Osteocyte (in vitro differentiated cells): Measurements from ENCODE around the gene PQBP1. TPM values are rescaled to one million over a fixed set of nuclear protein-coding genes. Genes with fewer than 3 reads are reported as not detected.

Source experiments
- DNase-seq: peaks from one replicate; pipeline ENCODE4 v3.0.0; 2021; ENCODE audit warnings: mixed read lengths; ENCODE audit not compliant: unreplicated experiment; ENCODE audit errors: extremely low spot score
- H3K27ac Mint-ChIP-seq: one replicate; pipeline ENCODE4 v1.8.0; 2021; ENCODE audit warnings: mild to moderate bottlenecking, mixed read lengths; ENCODE audit not compliant: unreplicated experiment
- H3K27me3 Mint-ChIP-seq: one replicate; pipeline ENCODE4 v1.8.0; 2021; ENCODE audit warnings: mixed read lengths; ENCODE audit not compliant: unreplicated experiment
- H3K36me3 Mint-ChIP-seq: one replicate; pipeline ENCODE4 v1.8.0; 2021; ENCODE audit warnings: mixed read lengths; ENCODE audit not compliant: unreplicated experiment
- H3K4me1 Mint-ChIP-seq: one replicate; pipeline ENCODE4 v1.8.0; 2021; ENCODE audit warnings: mixed read lengths; ENCODE audit not compliant: unreplicated experiment
- H3K4me3 Mint-ChIP-seq: one replicate; pipeline ENCODE4 v1.8.0; 2021; ENCODE audit warnings: mild to moderate bottlenecking, moderate library complexity, mixed read lengths; ENCODE audit not compliant: unreplicated experiment
- H3K9me3 Mint-ChIP-seq: one replicate; pipeline ENCODE4 v1.8.0; 2021; ENCODE audit warnings: mixed read lengths; ENCODE audit not compliant: unreplicated experiment
- CTCF ChIP-seq: fragments of 200-600 bp; sonication (generic); IDR thresholded peaks from 2 replicates; pipeline ENCODE4 v1.5.0; 2021; ENCODE audit warnings: antibody characterized with exemption, mild to moderate bottlenecking, moderate library complexity
- total RNA-seq: library from RNA; stranded (reverse); gene quantifications from 2 replicates; pipeline ENCODE4 v1.2.1, GENCODE V29; 2021

PQBP1 gene
- total RNA-seq, 1 donor from 2014 or later = 78.3 TPM

- peak within 1 kb of the TSS; percentile 94 for H3K27ac Mint-ChIP-seq
- H3K4me1 Mint-ChIP-seq = peaks cover 26% of the 10 kb centered on the region
- no peak for TF ChIP-seq CTCF
- DNase-seq = peak; percentile 90
- no peaks in the 10 kb centered on the region for H3K36me3 Mint-ChIP-seq
- no peaks in the 10 kb centered on the region for H3K27me3 Mint-ChIP-seq
- H3K4me3 Mint-ChIP-seq = peak within 1 kb of the TSS; percentile 74
- H3K9me3 Mint-ChIP-seq = no peaks in the 10 kb centered on the region
These were observed 21.1 kb downstream of the PQBP1 start, which contains the start of gene PIM2 for GRCh38 chrX:48918643-48919340. PIM2 (minus strand) TSS chrX:48919024; CDS start chrX:48918834, 190 bp downstream.

- peaks cover 26% of the 10 kb centered on the region for H3K4me1 Mint-ChIP-seq
- DNase-seq = no peak
These were observed 21.7 kb downstream of the PQBP1 start for GRCh38 chrX:48919360-48919841.

GRCh38 chrX:48919947-48920717 is 22.4 kb downstream of the PQBP1 start:
- H3K4me3 Mint-ChIP-seq = no peak overlapping the region
- no peak for TF ChIP-seq CTCF
- no peaks in the 10 kb centered on the region for H3K9me3 Mint-ChIP-seq
- DNase-seq = no peak
- H3K4me1 Mint-ChIP-seq = peaks cover 26% of the 10 kb centered on the region
- no peaks in the 10 kb centered on the region for H3K27me3 Mint-ChIP-seq
- H3K36me3 Mint-ChIP-seq = peaks cover 2% of the 10 kb centered on the region
- H3K27ac Mint-ChIP-seq = peak overlapping the region; percentile 94

More at GRCh38 chrX:48919360-48919841, 21.7 kb downstream of the PQBP1 start:
- Mint-ChIP-seq H3K4me3 (peak overlapping the region; percentile 74), H3K9me3 (no peaks in the 10 kb centered on the region), H3K27me3 (no peaks in the 10 kb centered on the region), H3K36me3 (peaks cover 2% of the 10 kb centered on the region), H3K27ac (peak overlapping the region; percentile 94)
- no peak for TF ChIP-seq CTCF

- peaks cover 26% of the 10 kb centered on the region for H3K4me1 Mint-ChIP-seq
- no peaks in the 10 kb centered on the region for H3K9me3 Mint-ChIP-seq
- H3K27me3 Mint-ChIP-seq = no peaks in the 10 kb centered on the region
- peaks cover 7% of the 10 kb centered on the region for H3K36me3 Mint-ChIP-seq
- no peak overlapping the region for H3K4me3 Mint-ChIP-seq
- no peak for DNase-seq
- H3K27ac Mint-ChIP-seq = no peak overlapping the region
- no peak for TF ChIP-seq CTCF
These were observed 23.0 kb downstream of the PQBP1 start for GRCh38 chrX:48920718-48921104.

- Mint-ChIP-seq H3K9me3 (no peaks in the 10 kb centered on the region), H3K4me3 (no peak overlapping the region), H3K4me1 (peaks cover 12% of the 10 kb centered on the region), H3K27me3 (no peaks in the 10 kb centered on the region), H3K27ac (no peak overlapping the region), H3K36me3 (peaks cover 11% of the 10 kb centered on the region)
- no peak for DNase-seq
- TF ChIP-seq CTCF = no peak
These were observed 26.0 kb downstream of the PQBP1 start for GRCh38 chrX:48923771-48924170.
